ENCODE data around the gene MDH1B.
"Not testable (repeated sequence)": the region's sequence is repeated elsewhere in the genome, so short reads cannot be mapped to it uniquely, and the experiment has no call there.

Gene MDH1B

GRCh38 chr2:206765242-206766056, at the start of gene MDH1B, which contains the start of gene FASTKD2:
Gene MDH1B (minus strand): TSS chr2:206765328. CDS start chr2:206765271, 57 bp downstream.
Gene FASTKD2 (plus strand): TSS chr2:206765606. CDS start chr2:206766694, 1,088 bp downstream.
- peak; percentile 77 to 82 (median 78) for DNase-seq (ENCODE audit: low read depth in 2 of 3, low spot score in 1 of 3)

- DNase-seq (ENCODE audit: low read depth in 2 of 3, low spot score in 1 of 3) = no peak
Observed at GRCh38 chr2:206814498-206814897, 49.4 kb upstream of the MDH1B start.

GRCh38 chr2:206812471-206812870, 47.3 kb upstream of the MDH1B start:
- DNase-seq (ENCODE audit: low read depth in 2 of 3, low spot score in 1 of 3) = not testable (repeated sequence)

- not testable (repeated sequence) for DNase-seq (ENCODE audit: low read depth in 2 of 3, low spot score in 1 of 3)
Observed at GRCh38 chr2:206807624-206808023, 42.5 kb upstream of the MDH1B start.

- no peak for DNase-seq (ENCODE audit: low read depth in 2 of 3, low spot score in 1 of 3)
Observed at GRCh38 chr2:206805887-206806607, 40.9 kb upstream of the MDH1B start.

GRCh38 chr2:206804326-206804725, 39.2 kb upstream of the MDH1B start:
- DNase-seq (ENCODE audit: low read depth in 2 of 3, low spot score in 1 of 3) = no peak

GRCh38 chr2:206802654-206803514, 37.8 kb upstream of the MDH1B start:
- DNase-seq (ENCODE audit: low read depth in 2 of 3, low spot score in 1 of 3) = no peak

- no peak for DNase-seq (ENCODE audit: low read depth in 2 of 3, low spot score in 1 of 3)
Observed at GRCh38 chr2:206801418-206802189, 36.5 kb upstream of the MDH1B start.

GRCh38 chr2:206800506-206801417, 35.6 kb upstream of the MDH1B start:
- peak in 2 of 3 donors; percentile 20 to 35 for DNase-seq (ENCODE audit: low read depth in 2 of 3, low spot score in 1 of 3)

- no peak for DNase-seq (ENCODE audit: low read depth in 2 of 3, low spot score in 1 of 3)
Observed at GRCh38 chr2:206799083-206799482, 34.0 kb upstream of the MDH1B start.

GRCh38 chr2:206798000-206798399, 32.9 kb upstream of the MDH1B start:
- no peak for DNase-seq (ENCODE audit: low read depth in 2 of 3, low spot score in 1 of 3)

GRCh38 chr2:206797376-206797775, 32.2 kb upstream of the MDH1B start:
- no peak for DNase-seq (ENCODE audit: low read depth in 2 of 3, low spot score in 1 of 3)

- DNase-seq (ENCODE audit: low read depth in 2 of 3, low spot score in 1 of 3) = no peak
Observed at GRCh38 chr2:206792645-206793044, 27.5 kb upstream of the MDH1B start.

- DNase-seq (ENCODE audit: low read depth in 2 of 3, low spot score in 1 of 3) = no peak
Observed at GRCh38 chr2:206790311-206790935, 25.3 kb upstream of the MDH1B start.

GRCh38 chr2:206784559-206785353, 19.6 kb upstream of the MDH1B start:
- DNase-seq (ENCODE audit: low read depth in 2 of 3, low spot score in 1 of 3) = no peak

- DNase-seq (ENCODE audit: low read depth in 2 of 3, low spot score in 1 of 3) = no peak
Observed at GRCh38 chr2:206783718-206784117, 18.6 kb upstream of the MDH1B start.

GRCh38 chr2:206780671-206781070, 15.5 kb upstream of the MDH1B start:
- no peak for DNase-seq (ENCODE audit: low read depth in 2 of 3, low spot score in 1 of 3)

GRCh38 chr2:206776432-206776831, 11.3 kb upstream of the MDH1B start:
- no peak for DNase-seq (ENCODE audit: low read depth in 2 of 3, low spot score in 1 of 3)

Data from stimulated activated CD4-positive, alpha-beta T cell treated with anti-CD3 and anti-CD28 coated beads, Interleukin-12 subunit alpha, Interleukin-12 subunit beta, amount 100 ng/mL, for 48 hours (primary cell).